ENCODE measurements around the gene KDM4C. TPM values are rescaled to one million over a fixed set of nuclear protein-coding genes. Genes with fewer than 3 reads are reported as not detected.

KDM4C gene
- total RNA-seq, 1 donor from 2014 or later = 63.5 TPM

GRCh38 chr9:7129391-7129790 lies 371.6 kb downstream of the KDM4C start:
- Mint-ChIP-seq H3K36me3 (ENCODE audit: unreplicated experiment) (no peaks in the 10 kb centered on the region), H3K9me3 (ENCODE audit: unreplicated experiment) (peaks cover 6% of the 10 kb centered on the region), H3K27ac (ENCODE audit: unreplicated experiment) (no peak overlapping the region), H3K4me3 (ENCODE audit: unreplicated experiment) (no peak overlapping the region), H3K27me3 (ENCODE audit: unreplicated experiment) (no peaks in the 10 kb centered on the region), H3K4me1 (ENCODE audit: low read depth, unreplicated experiment) (peaks cover 6% of the 10 kb centered on the region)
- no peak for TF ChIP-seq CTCF (IDR thresholded peaks at IDR 0.05; ENCODE audit: partially characterized antibody, unreplicated experiment)
- DNase-seq = no peak

- DNase-seq = no peak
- TF ChIP-seq CTCF (IDR thresholded peaks at IDR 0.05; ENCODE audit: partially characterized antibody, unreplicated experiment) = no peak
- Mint-ChIP-seq H3K27ac (ENCODE audit: unreplicated experiment) (no peak overlapping the region), H3K27me3 (ENCODE audit: unreplicated experiment) (no peaks in the 10 kb centered on the region), H3K4me1 (ENCODE audit: low read depth, unreplicated experiment) (peaks cover 3% of the 10 kb centered on the region), H3K36me3 (ENCODE audit: unreplicated experiment) (no peaks in the 10 kb centered on the region), H3K9me3 (ENCODE audit: unreplicated experiment) (peaks cover 8% of the 10 kb centered on the region), H3K4me3 (ENCODE audit: unreplicated experiment) (no peak overlapping the region)
Measured at GRCh38 chr9:7130266-7130820, 372.6 kb downstream of the KDM4C start.

GRCh38 chr9:7132605-7133004 lies 374.8 kb downstream of the KDM4C start:
- Mint-ChIP-seq H3K4me3 (ENCODE audit: unreplicated experiment) (no peak overlapping the region), H3K36me3 (ENCODE audit: unreplicated experiment) (no peaks in the 10 kb centered on the region), H3K4me1 (ENCODE audit: low read depth, unreplicated experiment) (no peaks in the 10 kb centered on the region), H3K9me3 (ENCODE audit: unreplicated experiment) (peaks cover 7% of the 10 kb centered on the region), H3K27me3 (ENCODE audit: unreplicated experiment) (no peaks in the 10 kb centered on the region), H3K27ac (ENCODE audit: unreplicated experiment) (no peak overlapping the region)
- TF ChIP-seq CTCF (IDR thresholded peaks at IDR 0.05; ENCODE audit: partially characterized antibody, unreplicated experiment) = no peak
- no peak for DNase-seq

- H3K27me3 Mint-ChIP-seq (ENCODE audit: unreplicated experiment) = no peaks in the 10 kb centered on the region
- DNase-seq = no peak
- no peak overlapping the region for H3K27ac Mint-ChIP-seq (ENCODE audit: unreplicated experiment)
- no peak overlapping the region for H3K4me3 Mint-ChIP-seq (ENCODE audit: unreplicated experiment)
- peaks cover 6% of the 10 kb centered on the region for H3K9me3 Mint-ChIP-seq (ENCODE audit: unreplicated experiment)
- no peaks in the 10 kb centered on the region for H3K4me1 Mint-ChIP-seq (ENCODE audit: low read depth, unreplicated experiment)
- no peaks in the 10 kb centered on the region for H3K36me3 Mint-ChIP-seq (ENCODE audit: unreplicated experiment)
- peak; percentile 33 for TF ChIP-seq CTCF (IDR thresholded peaks at IDR 0.05; ENCODE audit: partially characterized antibody, unreplicated experiment)
Measured at GRCh38 chr9:7135735-7136134, 378.0 kb downstream of the KDM4C start.

GRCh38 chr9:7137040-7137439 lies 379.3 kb downstream of the KDM4C start:
- H3K9me3 Mint-ChIP-seq (ENCODE audit: unreplicated experiment) = peaks cover 5% of the 10 kb centered on the region

More at GRCh38 chr9:7137040-7137439, 379.3 kb downstream of the KDM4C start:
- no peak for DNase-seq
- Mint-ChIP-seq H3K27me3 (ENCODE audit: unreplicated experiment) (no peaks in the 10 kb centered on the region), H3K27ac (ENCODE audit: unreplicated experiment) (no peak overlapping the region), H3K4me3 (ENCODE audit: unreplicated experiment) (no peak overlapping the region), H3K36me3 (ENCODE audit: unreplicated experiment) (no peaks in the 10 kb centered on the region), H3K4me1 (ENCODE audit: low read depth, unreplicated experiment) (no peaks in the 10 kb centered on the region)
- no peak for TF ChIP-seq CTCF (IDR thresholded peaks at IDR 0.05; ENCODE audit: partially characterized antibody, unreplicated experiment)
